ENCODE measurements around the gene CSKMT.
"Not testable (repeated sequence)": the region's sequence is repeated elsewhere in the genome, so short reads cannot be mapped to it uniquely, and the experiment has no call there.

CSKMT gene

GRCh38 chr11:62656796-62657429, 8.2 kb upstream of the CSKMT start:
- no peak for DNase-seq

GRCh38 chr11:62664405-62665074, 572 bp upstream of the CSKMT start:
- no peak for DNase-seq

GRCh38 chr11:62665599-62666258, 617 bp downstream of the CSKMT start:
- no peak for DNase-seq

DNA sequence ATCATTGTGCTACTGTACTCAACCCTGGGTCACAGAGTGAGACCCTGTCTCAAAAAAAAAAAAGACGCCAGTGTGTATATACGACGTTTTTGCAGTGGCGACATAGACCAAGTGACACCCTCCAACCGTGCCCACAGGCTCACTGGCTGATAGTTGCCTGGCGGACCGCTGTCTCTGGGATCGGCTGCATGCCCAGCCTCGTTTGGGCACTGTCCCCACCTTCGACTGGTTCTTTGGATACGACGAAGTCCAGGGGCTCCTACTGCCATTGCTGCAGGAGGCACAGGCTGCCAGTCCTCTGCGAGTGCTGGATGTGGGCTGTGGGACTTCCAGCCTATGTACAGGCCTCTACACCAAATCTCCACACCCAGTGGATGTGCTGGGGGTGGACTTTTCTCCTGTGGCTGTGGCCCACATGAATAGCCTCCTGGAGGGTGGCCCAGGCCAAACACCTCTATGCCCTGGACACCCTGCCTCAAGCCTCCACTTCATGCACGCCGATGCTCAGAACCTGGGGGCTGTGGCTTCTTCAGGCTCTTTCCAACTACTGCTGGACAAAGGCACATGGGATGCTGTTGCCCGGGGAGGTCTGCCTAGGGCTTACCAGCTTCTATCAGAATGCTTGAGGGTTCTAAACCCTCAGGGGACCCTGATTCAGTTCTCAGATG, 1.3 kb downstream of the CSKMT start:
- no peak for DNase-seq

DNA sequence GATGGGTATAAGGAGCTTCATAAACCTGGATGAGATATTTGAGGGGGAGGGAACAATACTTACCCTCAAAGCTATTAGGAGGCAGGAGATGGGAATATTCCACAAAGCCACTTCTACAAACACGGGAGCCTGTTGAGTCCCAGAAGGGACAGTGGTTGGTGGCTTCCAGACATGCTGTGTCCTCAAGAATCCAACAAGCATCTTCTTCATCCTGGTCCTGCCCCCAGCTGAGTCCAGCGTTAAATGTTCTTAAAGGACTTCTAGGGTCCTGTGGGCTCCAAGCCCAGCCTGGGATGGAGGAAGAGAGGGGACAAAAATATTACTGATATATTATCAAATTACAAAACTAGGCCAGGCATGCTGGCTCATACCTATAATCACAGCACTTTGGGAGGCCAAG, 2.3 kb downstream of the CSKMT start:
- DNase-seq = no peak

GRCh38 chr11:62669420-62670161, 4.5 kb downstream of the CSKMT start:
- no peak for DNase-seq

DNA sequence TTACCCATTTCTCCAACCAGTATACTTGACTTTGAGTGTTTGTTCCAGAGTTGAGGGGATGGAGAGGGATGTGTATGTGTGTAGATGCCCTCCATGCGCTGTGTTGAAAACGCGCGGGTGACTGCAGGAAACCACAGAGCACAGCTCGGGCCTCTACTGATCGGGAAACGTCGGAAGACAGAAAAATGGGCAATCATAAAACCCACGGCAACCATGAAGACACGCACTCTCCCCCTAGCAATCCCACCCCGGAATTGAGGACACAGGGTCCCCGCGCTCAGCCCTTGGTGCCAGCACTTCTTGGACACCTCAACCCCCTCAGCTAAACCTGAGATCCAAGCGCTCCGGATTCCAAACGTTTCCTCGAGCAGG, 6.1 kb downstream of the CSKMT start:
- no peak for DNase-seq

GRCh38 chr11:62671608-62672389, 6.7 kb downstream of the CSKMT start, which contains the start of the genes LBHD1 and UQCC3:
LBHD1 (minus strand) TSS chr11:62672267; CDS start chr11:62670031, 2,236 bp downstream.
UQCC3 (plus strand) TSS chr11:62671673; CDS start chr11:62671746, 73 bp downstream.
- DNase-seq = peak; percentile 19

DNA sequence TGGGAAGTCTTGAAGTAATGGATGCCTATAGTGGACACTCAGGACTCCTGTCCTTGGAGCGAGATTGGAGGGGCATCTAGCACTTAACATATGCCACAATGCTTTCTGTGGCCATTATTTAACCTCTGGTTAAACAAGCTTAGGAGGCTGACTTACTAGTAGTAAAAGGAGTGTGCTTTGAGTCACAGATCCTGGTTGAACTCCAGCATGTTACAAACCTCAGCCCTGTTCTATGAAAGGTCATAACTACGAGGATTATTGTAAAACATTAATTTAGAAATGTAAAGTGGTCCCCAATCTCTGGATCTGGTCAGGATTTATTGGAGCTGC, 8.0 kb downstream of the CSKMT start:
- DNase-seq = no peak

DNA sequence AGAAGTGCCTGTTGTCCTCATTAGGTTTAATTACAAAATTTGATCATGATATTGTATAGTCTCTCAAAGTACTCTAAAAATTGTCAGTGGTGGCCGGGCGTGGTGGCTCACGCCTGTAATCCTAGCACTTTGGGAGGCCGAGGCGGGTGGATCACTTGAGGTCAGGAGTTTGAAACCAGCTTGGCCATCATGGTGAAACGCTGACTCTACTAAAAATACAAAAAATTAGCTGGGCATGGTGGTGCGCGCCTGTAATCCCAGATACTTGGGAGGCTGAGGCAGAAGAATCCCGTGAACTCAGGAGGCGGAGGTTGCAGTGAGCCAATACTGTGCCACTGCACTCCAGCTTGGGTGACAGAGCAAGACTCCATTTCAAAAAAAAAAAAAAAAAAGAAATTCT, 10.3 kb downstream of the CSKMT start:
- DNase-seq = not testable (repeated sequence)

DNA sequence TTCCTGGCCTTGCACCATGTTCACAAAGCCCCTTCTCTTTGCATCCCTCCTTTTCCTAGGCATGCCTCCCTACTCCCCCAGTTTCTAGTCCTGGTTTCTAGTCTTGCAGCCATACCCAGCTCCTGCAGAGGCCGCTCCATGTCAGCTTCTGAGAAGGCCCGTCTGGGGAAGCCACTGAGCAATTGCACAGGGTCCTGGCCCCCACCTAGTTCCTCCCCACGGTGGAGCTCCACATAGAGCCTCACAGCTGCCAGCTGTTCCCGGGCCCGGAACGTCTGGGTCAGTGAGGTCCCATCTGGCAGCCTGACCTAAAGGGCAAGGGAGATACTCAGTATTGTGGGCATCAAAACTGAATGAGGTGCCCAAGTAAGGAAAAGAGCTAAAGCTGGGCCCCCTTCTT, 11.6 kb downstream of the CSKMT start:
- DNase-seq = no peak

GRCh38 chr11:62677156-62677555, 12.0 kb downstream of the CSKMT start:
- no peak for DNase-seq

GRCh38 chr11:62677714-62678113, 12.6 kb downstream of the CSKMT start:
- DNase-seq = no peak

DNA sequence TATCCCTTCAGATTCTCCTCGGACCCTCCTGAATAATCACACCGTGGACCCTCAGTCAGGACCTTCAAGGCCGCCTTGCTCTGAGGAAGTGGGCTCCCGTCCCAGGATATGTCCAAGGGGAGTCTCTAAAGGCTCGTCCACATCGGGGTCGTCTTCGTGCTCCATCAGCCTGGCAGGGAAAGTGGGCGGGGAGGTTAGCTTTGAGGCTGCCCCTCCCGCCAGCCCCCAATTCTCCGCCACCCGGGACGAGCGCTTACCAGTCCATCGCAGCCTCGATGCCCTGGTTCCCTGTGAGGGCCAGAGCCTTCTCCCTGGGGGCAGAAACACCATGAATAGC, 13.3 kb downstream of the CSKMT start:
- DNase-seq = no peak

DNA sequence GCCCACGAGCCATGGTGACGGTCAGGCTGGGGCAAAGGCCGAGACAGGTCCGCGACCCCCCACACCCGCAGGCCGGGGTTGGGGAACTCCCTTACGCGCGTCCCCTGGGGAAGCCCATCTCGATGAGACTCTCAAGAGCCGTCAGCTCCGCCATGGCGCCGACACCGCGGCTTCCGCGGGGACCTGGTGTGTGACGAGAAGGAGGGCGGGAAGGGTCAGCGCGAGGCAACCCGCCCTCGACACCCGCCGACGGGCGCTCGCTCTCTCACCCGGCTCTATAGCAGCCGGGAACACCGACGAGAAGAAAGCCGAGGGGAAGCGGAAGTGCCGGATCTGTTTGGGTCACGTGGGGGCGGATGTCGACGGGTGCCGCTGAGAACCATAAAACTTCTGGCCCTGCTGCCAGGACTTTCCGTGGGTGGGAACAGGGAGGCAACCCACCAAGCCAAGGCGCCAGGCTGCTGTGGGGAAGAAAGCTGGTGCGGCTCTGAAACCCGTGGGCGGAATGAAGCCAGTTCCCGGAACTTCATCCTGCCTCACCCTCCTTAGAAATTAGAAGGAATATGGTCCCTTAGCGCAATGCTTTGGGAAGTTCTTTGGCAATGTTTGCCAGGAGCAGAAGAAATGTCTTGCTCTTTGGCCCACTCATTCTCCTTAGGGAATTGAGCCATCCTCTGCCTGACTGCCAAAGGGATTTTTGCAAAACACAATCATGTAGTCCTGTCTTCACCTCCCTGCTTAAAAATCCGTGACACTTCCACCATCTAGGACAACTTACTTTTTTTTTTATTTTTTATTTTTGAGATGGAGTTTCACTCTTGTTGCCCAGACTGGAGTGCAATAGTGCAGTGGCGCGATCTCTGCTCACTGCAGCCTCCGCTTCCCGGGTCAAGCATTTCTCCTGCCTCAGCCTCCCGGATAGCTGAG, 13.9 kb downstream of the CSKMT start, which contains the start of gene UBXN1:
TSS of gene UBXN1 (minus strand) at position 304 of the 927 bp plus-strand sequence. CDS start at position 154, 150 bp downstream.
- peak; percentile 19 for DNase-seq

DNA sequence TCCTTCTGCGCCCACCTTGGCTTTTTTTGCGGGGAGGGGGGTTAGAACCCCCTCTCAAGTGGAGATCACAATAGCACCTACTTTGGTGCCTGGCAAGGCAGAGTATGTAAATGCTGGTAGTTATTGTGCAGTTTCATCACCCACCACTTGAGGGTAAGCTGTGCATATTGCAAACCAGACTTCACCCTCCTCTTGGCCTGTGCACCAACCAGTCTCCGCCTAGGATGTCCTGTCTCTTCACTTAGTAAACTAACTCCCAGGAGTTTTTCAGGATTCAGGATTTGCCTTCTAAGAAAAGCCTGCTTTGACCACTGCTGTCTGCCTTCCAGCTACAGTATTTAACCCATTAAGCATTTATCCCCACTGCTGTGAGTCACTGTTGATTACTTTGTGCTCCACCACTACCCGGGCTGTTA, 15.7 kb downstream of the CSKMT start:
- peak; percentile 13 for DNase-seq

DNA sequence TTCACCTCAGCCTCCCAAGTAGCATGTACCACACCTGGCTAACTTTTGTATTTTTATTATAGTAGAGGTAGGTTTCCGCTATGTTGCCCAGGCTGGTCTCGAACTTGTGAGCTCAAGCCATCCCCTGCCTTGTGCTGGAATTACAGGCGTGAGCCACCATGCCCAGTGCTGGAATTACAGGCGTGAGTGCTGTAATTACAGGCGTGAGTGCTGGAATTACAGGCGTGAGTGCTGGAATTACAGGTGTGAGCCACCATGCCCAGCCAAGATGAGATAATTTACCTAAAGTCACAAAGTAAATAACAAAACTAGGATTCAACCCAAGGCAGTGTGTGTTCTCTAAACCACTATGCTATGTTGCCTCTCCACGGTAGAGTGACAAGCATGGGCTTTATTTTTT, 17.4 kb downstream of the CSKMT start:
- DNase-seq = no peak

GRCh38 chr11:62687508-62688396, 22.6 kb downstream of the CSKMT start:
- DNase-seq = no peak

- no peak for DNase-seq
Measured at GRCh38 chr11:62688491-62688890, 23.4 kb downstream of the CSKMT start.

All from NCI-H2081 treated with DMSO at 0.1 percent for 48 hours (cell line).